Hypothalamus (tissue), 51 donors: ENCODE data around the gene RHBG.

Experiments
- DNase-seq, 51 donors: peaks; one replicate each; lab custom pipeline; 2025; lab: John Stamatoyannopoulos, UW

RHBG gene

GRCh38 chr1:156384658-156385057, 15.6 kb downstream of the RHBG start:
- DNase-seq: no peak

DNA sequence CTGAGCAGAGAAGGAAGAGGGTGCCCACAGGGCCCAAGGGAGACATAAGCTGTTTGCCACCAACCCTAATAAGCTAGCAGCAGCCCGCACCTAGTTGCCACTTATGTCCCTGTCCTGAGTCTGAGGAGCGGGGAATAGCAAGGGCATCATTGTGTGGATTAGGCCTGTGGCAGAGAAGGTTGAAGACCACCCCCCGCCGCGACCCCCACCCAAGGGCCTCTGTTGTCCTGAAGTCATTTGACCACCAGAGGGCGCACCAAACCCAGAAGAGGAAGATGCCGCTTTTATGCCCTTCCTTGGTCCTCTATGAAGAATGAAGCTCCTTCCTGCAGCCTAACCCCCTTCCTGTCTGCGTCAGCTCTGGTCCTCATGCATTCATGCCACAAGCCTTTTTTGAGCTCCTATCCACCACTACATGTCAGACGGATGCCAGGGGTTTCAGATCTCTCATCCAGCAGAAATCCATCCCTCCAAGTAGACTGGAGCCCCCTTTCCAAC, 16.6 kb downstream of the RHBG start:
- DNase-seq: peak in 48 of 51 donors; percentile 30 to 86 (median 62)

DNA sequence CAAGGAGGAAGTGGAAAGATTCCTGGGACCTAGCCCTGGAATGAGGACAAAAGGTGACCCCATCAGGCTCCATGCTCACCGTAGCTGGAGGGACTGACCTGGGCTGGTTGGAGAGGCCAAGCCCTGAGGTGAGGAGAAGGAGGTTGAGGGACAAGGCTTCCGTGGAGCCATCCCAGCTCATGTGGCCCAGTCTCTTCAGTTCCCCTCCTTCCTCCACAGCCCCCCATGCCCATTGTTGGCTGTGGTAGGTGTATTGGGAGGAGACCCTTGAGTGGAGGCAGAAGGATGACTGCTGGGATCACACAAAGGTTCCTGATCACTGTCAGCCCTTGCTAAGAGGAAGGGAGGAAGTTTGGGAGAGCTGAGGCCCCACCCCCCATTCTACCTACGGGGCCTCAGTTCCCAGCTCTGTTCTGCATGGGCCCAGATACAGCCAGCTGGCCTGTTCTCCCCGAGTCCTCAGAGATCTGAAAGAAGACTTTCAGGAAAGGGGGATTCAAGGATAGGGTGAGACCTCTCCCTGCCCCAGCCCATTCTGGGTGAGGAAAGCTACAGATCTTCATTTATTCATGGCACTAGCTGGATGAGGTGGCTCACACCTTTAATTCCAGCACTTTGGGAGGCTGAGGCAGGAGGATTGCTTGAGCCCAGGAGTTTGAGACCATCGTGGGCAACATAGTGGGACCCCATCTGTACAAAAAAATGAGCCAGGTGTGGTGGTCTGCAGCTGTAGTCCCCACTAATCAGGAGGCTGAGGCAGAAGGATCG, 17.3 kb downstream of the RHBG start:
- DNase-seq: peak in 1 of 51 donors; percentile 21

- peak in 1 of 51 donors; percentile 45 for DNase-seq
Measured at GRCh38 chr1:156386949-156387869, 18.2 kb downstream of the RHBG start.

- peak in 5 of 51 donors; percentile 55 to 83 (median 66) for DNase-seq
Measured at GRCh38 chr1:156387870-156388173, 18.8 kb downstream of the RHBG start.

- peak in 50 of 51 donors; percentile 42 to 96 (median 88) for DNase-seq
Measured at GRCh38 chr1:156388174-156389137, 19.4 kb downstream of the RHBG start.

- DNase-seq: peak in 25 of 51 donors; percentile 13 to 72 (median 41)
Measured at GRCh38 chr1:156389311-156389710, 20.3 kb downstream of the RHBG start.

DNA sequence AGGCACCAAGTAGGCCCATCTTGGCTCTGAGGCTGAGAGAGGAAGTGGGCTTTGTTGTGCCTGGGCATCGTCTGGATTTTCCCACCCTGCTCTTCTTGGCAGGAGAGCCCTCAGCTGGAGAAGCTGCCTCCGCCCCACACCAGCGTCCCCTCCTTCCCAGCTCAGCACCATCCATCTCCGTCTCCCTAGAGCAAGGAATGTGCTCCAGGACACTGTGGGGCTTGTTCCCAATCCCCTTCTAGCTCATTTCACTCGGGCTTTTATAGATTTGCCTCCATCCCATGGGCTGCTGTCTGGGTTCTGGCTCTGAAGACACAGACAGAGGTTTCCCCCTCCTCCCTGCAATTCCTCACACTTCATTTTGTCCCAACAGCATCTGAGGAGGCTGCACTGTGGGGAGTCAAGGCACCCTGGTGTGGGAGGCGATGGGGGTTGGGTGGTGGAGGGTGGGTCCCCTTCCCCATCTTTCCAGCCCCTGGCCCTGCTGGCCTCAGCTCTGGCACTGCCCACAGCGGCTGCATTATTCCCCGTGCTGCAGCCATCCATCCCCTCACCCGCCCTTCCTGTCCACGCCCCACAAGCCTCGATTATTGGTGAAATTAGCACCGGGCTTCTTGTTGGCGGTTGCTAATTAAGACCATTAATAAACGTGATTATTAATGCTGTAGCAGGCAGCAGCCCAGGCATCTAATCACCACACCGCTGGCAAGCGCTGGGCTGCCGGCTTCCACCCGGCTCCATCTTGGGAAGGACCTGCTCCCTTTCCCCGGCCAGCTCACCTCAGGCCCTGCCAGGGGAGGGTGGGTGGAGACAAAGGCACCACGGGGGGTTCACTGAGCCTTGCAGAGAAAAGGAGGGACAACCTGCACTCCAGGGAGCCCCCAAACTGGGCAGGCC, 21.7 kb downstream of the RHBG start:
- peak in 37 of 51 donors; percentile 22 to 86 (median 61) for DNase-seq

DNA sequence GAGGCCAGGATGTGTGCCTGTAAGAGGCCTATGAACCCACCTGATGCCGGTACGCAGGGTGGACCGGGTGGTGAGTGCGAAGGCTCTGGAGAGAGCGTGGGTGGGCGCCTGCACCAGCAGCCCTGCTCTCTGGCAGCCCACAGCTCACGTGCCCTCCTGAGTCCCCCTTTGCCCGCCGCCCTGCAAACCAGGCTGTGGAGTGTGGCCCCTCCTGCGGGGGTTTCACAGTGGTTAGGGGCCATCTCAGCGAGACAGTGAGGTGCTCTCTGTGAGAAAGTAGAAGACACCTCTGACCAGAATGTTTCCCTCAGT, 22.3 kb downstream of the RHBG start:
- no peak for DNase-seq

DNA sequence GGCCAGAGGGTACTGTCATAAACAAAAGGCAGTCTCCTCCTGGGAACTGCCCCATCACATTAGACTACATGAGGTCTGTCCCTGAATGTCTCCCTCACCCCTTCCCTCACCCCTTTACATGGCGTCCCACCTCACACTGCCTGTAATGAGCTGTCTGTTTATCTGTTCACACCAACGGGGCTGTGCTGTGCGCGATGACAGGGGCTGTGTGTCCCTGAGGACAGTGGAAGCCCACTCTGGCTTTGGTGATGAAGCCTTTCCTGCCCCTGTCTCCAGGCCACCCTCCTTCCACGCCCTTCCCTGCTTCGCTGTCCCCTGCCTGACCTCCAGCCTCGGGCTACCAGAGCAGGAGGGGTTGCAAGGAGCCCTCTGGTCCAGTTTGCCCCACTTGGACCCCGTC, 22.7 kb downstream of the RHBG start:
- DNase-seq: peak in 1 of 51 donors; percentile 4

- no peak for DNase-seq
Measured at GRCh38 chr1:156392452-156392853, 23.4 kb downstream of the RHBG start.

DNA sequence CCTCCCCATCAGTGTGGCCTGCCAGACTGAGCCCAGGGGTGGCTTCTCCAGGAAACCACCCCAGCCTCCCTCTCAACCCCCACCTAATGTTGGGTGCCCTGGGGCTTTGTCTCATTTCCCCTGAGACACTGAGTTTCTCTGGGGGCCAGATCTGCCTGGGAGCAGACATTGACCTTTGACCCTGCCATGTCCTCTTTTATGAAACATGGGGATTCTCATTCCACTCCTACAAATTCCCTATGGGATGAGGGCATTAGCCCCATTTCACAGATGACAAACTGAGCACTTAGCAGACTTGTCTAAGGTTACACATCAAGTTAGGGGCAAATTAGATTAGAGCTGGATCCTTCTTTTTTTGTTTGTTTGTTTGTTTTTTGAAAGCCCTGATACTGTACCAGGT, 24.1 kb downstream of the RHBG start:
- no peak for DNase-seq

DNA sequence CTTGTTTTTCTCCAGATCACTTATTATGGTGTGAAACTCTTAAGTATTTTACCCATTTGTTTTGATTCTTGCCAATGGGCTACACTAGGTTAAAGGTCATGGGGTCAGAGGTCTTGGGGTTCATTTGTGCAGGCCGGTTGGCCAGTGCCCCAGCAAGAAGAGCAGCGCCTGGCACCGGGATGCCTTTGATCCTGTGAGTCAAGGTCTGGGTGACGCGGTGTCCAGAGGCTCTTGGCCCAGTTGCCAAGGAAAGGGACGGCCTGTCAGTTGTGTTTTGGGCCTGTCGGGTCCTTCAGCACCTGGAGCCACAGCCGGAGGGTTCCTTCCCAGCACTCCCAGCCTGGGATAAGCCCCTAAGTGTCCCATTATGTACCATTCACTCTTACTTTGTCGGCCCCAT, 25.1 kb downstream of the RHBG start:
- DNase-seq: peak in 1 of 51 donors; percentile 47

DNA sequence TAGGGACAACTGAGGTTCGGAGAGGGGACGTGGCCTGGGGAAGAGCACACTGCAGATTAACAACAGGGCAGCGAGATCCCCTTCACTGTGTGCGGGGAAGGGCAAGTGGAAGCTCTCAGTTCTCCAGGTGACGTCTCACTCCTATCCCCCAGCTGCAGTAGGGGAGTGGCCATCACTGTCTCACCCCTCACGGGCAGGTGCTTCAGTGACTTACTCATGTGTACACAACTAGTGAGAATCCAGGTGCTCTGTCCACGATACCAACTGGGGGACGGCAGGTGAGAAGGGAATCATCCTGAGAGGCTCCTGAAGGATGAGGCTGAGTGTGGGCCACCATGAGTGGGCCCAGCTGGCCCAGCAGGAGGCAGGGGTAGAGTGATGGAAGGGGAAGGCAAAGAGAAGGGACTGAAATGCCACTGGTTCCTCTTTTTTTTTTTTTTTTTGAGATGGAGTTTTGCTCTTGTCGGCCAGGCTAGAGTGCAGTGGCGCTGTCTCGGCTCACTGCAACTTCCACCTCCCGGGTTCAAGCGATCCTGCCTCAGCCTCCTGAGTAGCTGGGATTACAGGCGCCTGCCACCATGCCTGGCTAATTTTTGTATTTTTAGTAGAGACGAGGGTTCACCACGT, 25.9 kb downstream of the RHBG start:
- DNase-seq: no peak

GRCh38 chr1:156399355-156400125, 30.5 kb downstream of the RHBG start:
- DNase-seq: peak in 1 of 51 donors; percentile 34

GRCh38 chr1:156400191-156400935, 31.4 kb downstream of the RHBG start:
- DNase-seq: peak in 44 of 51 donors; percentile 37 to 93 (median 74)

GRCh38 chr1:156401041-156401574, 32.1 kb downstream of the RHBG start:
- peak in 5 of 51 donors; percentile 31 to 61 (median 56) for DNase-seq
